PFSK-1 (cell line): ENCODE data around the gene KCNQ1.

Source experiments
- FOXP2 ChIP-seq: optimal IDR thresholded peaks from 2 replicates; pipeline ENCODE3; 2011; ENCODE audit warnings: borderline replicate concordance, control low read depth, inconsistent platforms; ENCODE audit not compliant: insufficient read depth; ENCODE audit errors: extremely low read length, extremely low read depth
- POLR2AphosphoS5 ChIP-seq: IDR thresholded peaks from 2 replicates; pipeline ENCODE4 v1.6.1; 2012; ENCODE audit warnings: low read depth, mild to moderate bottlenecking, control low read depth, low read length, moderate library complexity
- REST ChIP-seq, 2 experiments: IDR thresholded peaks; 2 replicates each; pipeline versions ENCODE4 v1.6.1 to v1.8.0; 2011 to 2012; ENCODE audit warnings: low read depth in 2 of 2, low read length in 2 of 2, control low read depth in 1 of 2, inconsistent platforms in 1 of 2, mild to moderate bottlenecking in 1 of 2, moderate library complexity in 1 of 2; ENCODE audit not compliant: insufficient read depth in 1 of 2
- SIN3A ChIP-seq: IDR thresholded peaks from 2 replicates; pipeline ENCODE4 v1.6.1; 2012; ENCODE audit warnings: mild to moderate bottlenecking, low read length, moderate library complexity, borderline replicate concordance; ENCODE audit not compliant: insufficient read depth
- TAF1 ChIP-seq: IDR thresholded peaks from 2 replicates; pipeline ENCODE4 v1.6.1; 2012; ENCODE audit warnings: low read length, control low read depth, borderline replicate concordance; ENCODE audit not compliant: insufficient read depth

Gene KCNQ1

GRCh38 chr11:2667940-2668339 lies 223.1 kb downstream of the KCNQ1 start:
- TF ChIP-seq TAF1 = no peak
- no peak for TF ChIP-seq REST (IDR thresholded peaks at IDR 0.05; ENCODE audit: insufficient read depth in 1 of 2, low read depth in 2 of 2, low read length in 2 of 2)
- TF ChIP-seq FOXP2 = no peak
- no peak for TF ChIP-seq SIN3A
- no peak for TF ChIP-seq POLR2AphosphoS5

GRCh38 chr11:2668876-2669275 lies 224.1 kb downstream of the KCNQ1 start:
- TF ChIP-seq TAF1 (no peak), POLR2AphosphoS5 (no peak), REST (IDR thresholded peaks at IDR 0.05; ENCODE audit: insufficient read depth in 1 of 2, low read depth in 2 of 2, low read length in 2 of 2) (no peak), SIN3A (no peak)

DNA sequence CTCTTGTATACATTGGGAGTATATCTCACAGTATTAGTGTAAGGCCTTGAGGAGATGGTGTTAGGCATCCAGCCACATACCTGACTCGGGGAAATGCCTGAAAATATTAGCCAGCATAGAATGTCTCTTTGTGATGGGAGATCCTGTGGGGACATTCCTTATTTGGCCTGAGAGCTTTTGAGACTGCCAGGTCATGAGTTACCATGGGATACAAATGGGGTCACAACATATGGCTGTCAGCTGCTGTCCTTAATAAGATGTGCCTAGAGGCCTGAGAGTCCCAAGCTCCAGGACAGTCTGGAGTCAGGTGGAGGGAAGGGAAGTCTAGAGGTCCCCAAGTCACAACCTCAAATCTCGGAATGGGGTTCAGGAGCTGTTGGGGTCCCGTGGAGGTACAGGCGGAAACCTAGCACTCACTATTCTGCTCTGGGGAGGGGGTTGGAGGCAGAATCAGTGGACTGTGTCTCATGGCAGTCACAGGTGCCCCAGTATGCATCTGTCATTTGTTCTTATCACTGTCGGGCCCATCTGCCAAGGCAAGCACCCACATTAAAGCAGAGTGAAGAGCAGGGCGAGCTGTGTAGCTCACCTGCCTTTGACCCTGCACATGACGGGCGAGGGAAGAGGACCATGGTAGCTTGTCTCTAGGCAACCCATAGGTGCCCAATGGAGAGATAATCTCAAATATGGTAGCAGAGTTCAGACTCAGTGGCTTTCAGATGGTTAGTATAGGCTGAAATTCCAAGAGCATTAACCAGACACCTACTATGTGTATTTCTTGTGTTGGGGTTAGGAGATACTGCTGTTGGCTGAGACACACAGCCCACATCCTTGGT lies 225.0 kb downstream of the KCNQ1 start:
- TF ChIP-seq FOXP2 (no peak), REST (IDR thresholded peaks at IDR 0.05; ENCODE audit: insufficient read depth in 1 of 2, low read depth in 2 of 2, low read length in 2 of 2) (no peak), SIN3A (no peak), TAF1 (no peak), POLR2AphosphoS5 (no peak)

- TF ChIP-seq REST (IDR thresholded peaks at IDR 0.05; ENCODE audit: insufficient read depth in 1 of 2, low read depth in 2 of 2, low read length in 2 of 2) (no peak), POLR2AphosphoS5 (no peak), FOXP2 (no peak), TAF1 (no peak), SIN3A (no peak)
Measured at GRCh38 chr11:2670541-2671100, 225.8 kb downstream of the KCNQ1 start.
